Activated naive CD4-positive, alpha-beta T cell treated with anti-CD3 and anti-CD28 coated beads, Interleukin-2, amount 10 ng/mL, durations not matched to agents 7 days and 5 days (primary cell): Measurements from ENCODE around the gene PPP1R18.

Experiments used
- CTCF ChIA-PET: fragments of 350-600 bp; sonication (Branson Sonifier 250); formaldehyde crosslinking; loops from one replicate; lab custom pipeline; 2021; ENCODE audit warnings: antibody characterized with exemption; lab: Charles Lee
- DNase-seq: peaks from one replicate; pipeline ENCODE4 v3.0.0-alpha.2; 2020
- H3K27ac Mint-ChIP-seq: one replicate; pipeline ENCODE4 v1.8.0; 2021; ENCODE audit warnings: mild to moderate bottlenecking, moderate library complexity, mixed read lengths
- H3K27me3 Mint-ChIP-seq: one replicate; pipeline ENCODE4 v1.8.0; 2021; ENCODE audit warnings: mild to moderate bottlenecking, mixed read lengths
- H3K36me3 Mint-ChIP-seq: one replicate; pipeline ENCODE4 v1.8.0; 2021; ENCODE audit warnings: mixed read lengths
- H3K4me1 Mint-ChIP-seq: one replicate; pipeline ENCODE4 v1.8.0; 2021; ENCODE audit warnings: mixed read lengths
- H3K4me3 Mint-ChIP-seq: one replicate; pipeline ENCODE4 v1.8.0; 2021; ENCODE audit warnings: mild to moderate bottlenecking, moderate library complexity, mixed read lengths
- H3K9me3 Mint-ChIP-seq: one replicate; pipeline ENCODE4 v1.8.0; 2021; ENCODE audit warnings: mixed read lengths

The PPP1R18 gene

DNA sequence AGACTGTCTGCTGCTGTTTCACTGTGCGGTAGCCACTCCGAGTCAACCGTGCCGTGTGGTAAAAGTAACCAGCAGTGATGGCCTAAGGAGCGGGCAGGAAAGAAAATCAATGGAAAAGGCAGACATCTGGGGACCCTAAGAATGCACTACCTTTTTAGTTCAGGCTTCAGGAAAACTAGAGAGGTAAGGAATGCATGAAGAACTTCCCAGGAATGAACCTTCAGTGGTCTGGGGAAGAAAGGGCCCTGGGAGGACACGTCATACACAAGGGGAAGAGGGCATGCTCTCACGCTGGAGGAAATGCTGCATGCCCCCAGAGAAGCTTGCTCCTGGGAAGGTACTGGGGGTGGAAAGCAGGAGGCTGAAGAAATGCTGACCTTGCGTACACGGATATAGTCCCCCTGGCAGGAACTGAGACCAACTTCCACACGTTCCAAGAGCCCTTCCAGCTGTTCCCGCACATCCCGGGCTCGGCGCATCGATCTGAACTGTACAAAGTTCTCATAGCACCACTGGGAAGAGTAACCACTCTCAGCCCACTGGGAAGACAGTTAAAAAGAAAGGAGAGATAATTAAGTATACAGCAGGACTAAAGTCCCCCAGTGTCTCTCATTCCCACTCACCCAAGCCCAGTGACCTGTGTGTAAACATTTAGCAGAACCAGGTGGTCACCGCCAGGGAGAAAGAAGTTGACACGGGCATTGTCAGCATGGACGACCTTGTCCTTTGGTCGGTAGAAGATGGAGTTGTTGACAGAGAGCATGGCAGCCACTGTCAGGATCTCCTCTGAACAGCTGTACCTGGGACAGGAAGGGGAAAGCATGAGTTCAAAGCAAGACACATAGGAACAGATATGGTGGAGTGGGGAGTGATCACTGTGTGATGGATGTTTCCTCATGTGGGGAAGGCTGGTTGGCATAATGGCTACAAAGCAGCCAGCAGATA lies 31.4 kb downstream of the PPP1R18 start:
- DNase-seq, result no peak
- Mint-ChIP-seq H3K27ac (no peak overlapping the region), H3K9me3 (no peaks in the 10 kb centered on the region), H3K36me3 (peaks cover 64% of the 10 kb centered on the region), H3K4me1 (no peaks in the 10 kb centered on the region), H3K27me3 (no peaks in the 10 kb centered on the region), H3K4me3 (no peak overlapping the region)
- CTCF ChIA-PET, result no interaction called here

DNA sequence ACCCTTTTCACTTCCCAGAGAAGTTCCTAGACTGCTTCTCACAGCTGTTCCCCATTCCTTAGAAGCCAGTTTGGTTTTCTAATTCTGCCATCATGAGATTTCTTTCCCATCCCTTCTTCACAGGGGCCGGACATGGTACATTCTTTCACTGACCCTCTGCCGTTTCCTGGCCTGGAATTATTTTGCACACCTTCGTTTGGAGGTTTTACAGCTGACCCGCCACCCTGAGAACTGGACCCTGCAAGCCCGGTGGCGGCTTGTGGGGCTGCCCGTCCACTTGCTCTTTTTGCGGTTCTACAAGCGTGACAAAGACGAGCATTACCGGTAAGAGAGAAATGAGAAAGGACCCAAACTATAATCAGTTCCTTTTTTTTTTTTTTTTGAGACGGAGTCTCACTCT lies 35.3 kb downstream of the PPP1R18 start:
- peaks cover 41% of the 10 kb centered on the region for H3K36me3 Mint-ChIP-seq
- H3K4me3 Mint-ChIP-seq, result no peak overlapping the region
- H3K9me3 Mint-ChIP-seq, result no peaks in the 10 kb centered on the region
- CTCF ChIA-PET, result interaction anchor here (0.6 to 1.1 kb wide), 3 partner anchors 28 to 109 kb away, joined by 3 to 4 read pairs (median 3); no protein-coding TSS in a partner anchor
- peaks cover 24% of the 10 kb centered on the region for H3K4me1 Mint-ChIP-seq
- DNase-seq, result no peak
- H3K27me3 Mint-ChIP-seq, result no peaks in the 10 kb centered on the region
- H3K27ac Mint-ChIP-seq, result no peak overlapping the region

DNA sequence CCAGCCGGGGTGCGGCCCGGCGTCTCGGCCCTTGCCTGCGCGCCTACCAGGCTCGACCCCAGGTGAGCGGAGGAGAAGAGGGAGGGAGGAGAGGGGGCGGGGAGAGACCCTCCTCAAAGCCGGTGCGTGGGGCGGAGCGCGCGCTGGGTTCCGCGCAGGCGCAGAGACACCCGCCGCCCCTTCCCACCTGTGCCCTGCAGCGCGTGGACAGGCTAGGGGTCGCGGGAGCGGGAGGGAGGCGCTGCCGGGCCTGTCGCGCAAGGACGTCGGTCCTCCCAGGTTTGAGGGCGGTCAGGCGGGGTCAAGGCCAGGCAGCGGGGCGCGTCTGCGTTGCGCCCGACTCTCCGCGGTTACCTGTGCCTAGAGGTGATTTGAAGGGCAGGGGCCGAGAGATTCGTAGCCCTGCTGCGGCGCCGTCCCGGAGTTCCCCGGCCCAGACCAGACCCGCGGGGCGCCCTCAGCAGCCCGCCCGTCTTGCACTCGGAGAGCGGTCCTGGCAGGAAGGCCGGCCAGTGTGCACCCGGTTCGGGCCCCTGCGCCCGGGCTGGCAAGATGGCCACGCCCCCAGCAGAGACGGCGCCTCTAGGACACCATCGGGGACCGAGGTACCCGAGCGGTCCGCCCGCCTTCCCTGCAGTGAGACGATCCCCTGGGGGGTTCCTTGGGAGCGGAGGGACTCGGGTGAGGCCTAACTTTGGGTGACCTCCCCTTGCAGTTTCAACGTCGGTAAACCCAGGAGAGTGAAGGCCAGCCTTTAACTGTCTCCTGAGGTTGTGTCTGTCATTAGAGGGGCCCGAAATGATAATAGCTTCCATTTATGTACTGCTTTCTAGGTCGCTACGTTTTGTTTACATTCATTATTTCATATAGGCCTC lies 39.0 kb downstream of the PPP1R18 start:
- no peaks in the 10 kb centered on the region for H3K27me3 Mint-ChIP-seq
- no peaks in the 10 kb centered on the region for H3K9me3 Mint-ChIP-seq
- peaks cover 39% of the 10 kb centered on the region for H3K4me1 Mint-ChIP-seq
- CTCF ChIA-PET, result interaction anchor here (1.0 to 1.2 kb wide), 2 partner anchors 25 to 76 kb away, joined by 3 to 4 read pairs; partner anchors contain the start of gene DHX16
- H3K27ac Mint-ChIP-seq, result peak overlapping the region; percentile 92
- H3K36me3 Mint-ChIP-seq, result peaks cover 24% of the 10 kb centered on the region
- H3K4me3 Mint-ChIP-seq, result peak overlapping the region; percentile 86
- DNase-seq, result peak; percentile 83

- Mint-ChIP-seq H3K27ac (peak within 1 kb of the TSS; percentile 92), H3K9me3 (no peaks in the 10 kb centered on the region), H3K4me3 (peak within 1 kb of the TSS; percentile 86), H3K36me3 (peaks cover 17% of the 10 kb centered on the region), H3K27me3 (no peaks in the 10 kb centered on the region), H3K4me1 (peaks cover 42% of the 10 kb centered on the region)
- CTCF ChIA-PET, result interaction anchor here (1.2 kb wide), 1 partner anchor 75 kb away, joined by 3 read pairs; no protein-coding TSS in a partner anchor
- DNase-seq, result peak; percentile 95
Observed at GRCh38 chr6:30646450-30647241, 39.8 kb downstream of the PPP1R18 start, which contains the start of gene C6orf136. TSS of gene C6orf136 (plus strand) at chr6:30647133. CDS start at chr6:30647232, 99 bp downstream.

GRCh38 chr6:30645989-30646388 lies 40.5 kb downstream of the PPP1R18 start:
- Mint-ChIP-seq H3K36me3 (peaks cover 15% of the 10 kb centered on the region), H3K27ac (no peak overlapping the region), H3K4me3 (peak overlapping the region; percentile 86), H3K9me3 (no peaks in the 10 kb centered on the region), H3K27me3 (no peaks in the 10 kb centered on the region), H3K4me1 (peaks cover 48% of the 10 kb centered on the region)
- DNase-seq, result no peak
- CTCF ChIA-PET, result interaction anchor here (1.1 to 1.2 kb wide), 2 partner anchors 11 to 76 kb away, joined by 3 read pairs; no protein-coding TSS in a partner anchor

GRCh38 chr6:30644769-30645168 lies 41.7 kb downstream of the PPP1R18 start:
- no peak for DNase-seq
- CTCF ChIA-PET, result interaction anchor here (1.0 to 1.1 kb wide), 3 partner anchors 10 to 161 kb away, joined by 3 read pairs; no protein-coding TSS in a partner anchor
- no peak overlapping the region for H3K4me3 Mint-ChIP-seq
- H3K27ac Mint-ChIP-seq, result no peak overlapping the region
- no peaks in the 10 kb centered on the region for H3K9me3 Mint-ChIP-seq
- no peaks in the 10 kb centered on the region for H3K27me3 Mint-ChIP-seq
- H3K36me3 Mint-ChIP-seq, result peaks cover 12% of the 10 kb centered on the region
- H3K4me1 Mint-ChIP-seq, result peaks cover 56% of the 10 kb centered on the region

DNA sequence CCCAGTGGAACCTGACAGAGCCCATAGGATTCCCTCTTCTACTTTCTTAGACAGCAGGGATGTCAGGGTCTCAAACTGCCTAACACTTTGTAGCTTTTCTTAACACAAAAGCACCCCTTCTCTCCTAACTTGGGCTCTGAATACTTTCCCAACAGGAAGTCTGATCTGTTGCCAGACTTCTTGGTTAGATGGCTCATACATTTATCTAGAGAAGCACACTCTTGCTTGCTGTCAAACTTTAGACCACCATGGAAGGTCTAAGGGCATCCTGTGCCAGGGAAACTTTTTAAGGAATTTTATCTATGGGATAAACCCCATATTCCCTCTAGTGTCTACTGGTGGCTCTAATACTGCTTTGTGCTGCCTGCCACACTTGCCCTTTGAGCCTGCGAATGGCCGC lies 42.8 kb downstream of the PPP1R18 start:
- H3K4me3 Mint-ChIP-seq, result no peak overlapping the region
- CTCF ChIA-PET, result interaction anchor here (1.1 kb wide), 1 partner anchor 160 kb away, joined by 3 read pairs; no protein-coding TSS in a partner anchor
- H3K27me3 Mint-ChIP-seq, result no peaks in the 10 kb centered on the region
- no peak overlapping the region for H3K27ac Mint-ChIP-seq
- peaks cover 10% of the 10 kb centered on the region for H3K36me3 Mint-ChIP-seq
- DNase-seq, result no peak
- peaks cover 49% of the 10 kb centered on the region for H3K4me1 Mint-ChIP-seq
- H3K9me3 Mint-ChIP-seq, result no peaks in the 10 kb centered on the region

DNA sequence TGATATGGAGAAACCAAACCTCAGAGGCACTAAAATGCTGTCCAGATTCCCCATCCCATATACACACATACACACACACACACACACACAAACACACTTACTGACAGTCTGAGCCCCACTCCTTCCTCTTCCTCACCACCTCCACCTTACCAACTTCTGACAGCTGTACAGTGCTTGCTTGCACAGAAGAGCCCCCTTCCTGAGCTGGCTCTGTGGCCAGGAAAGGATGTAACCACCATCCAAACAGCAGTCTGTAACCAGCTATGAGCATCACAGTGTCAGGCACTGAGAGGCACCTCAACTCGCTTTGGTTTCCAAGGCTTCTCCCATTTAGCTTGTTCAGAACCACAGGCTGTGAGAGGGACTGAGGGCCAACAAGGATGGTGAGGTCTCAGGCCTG lies 45.4 kb downstream of the PPP1R18 start:
- Mint-ChIP-seq H3K36me3 (peaks cover 10% of the 10 kb centered on the region), H3K4me1 (peaks cover 32% of the 10 kb centered on the region), H3K9me3 (no peaks in the 10 kb centered on the region), H3K27me3 (no peaks in the 10 kb centered on the region), H3K27ac (no peak overlapping the region), H3K4me3 (no peak overlapping the region)
- CTCF ChIA-PET, result interaction anchor here (1.0 to 2.4 kb wide), 5 partner anchors 11 to 89 kb away, joined by 3 to 6 read pairs (median 4); partner anchors contain the start of genes MRPS18B and PPP1R10
- peak; percentile 22 for DNase-seq

DNA sequence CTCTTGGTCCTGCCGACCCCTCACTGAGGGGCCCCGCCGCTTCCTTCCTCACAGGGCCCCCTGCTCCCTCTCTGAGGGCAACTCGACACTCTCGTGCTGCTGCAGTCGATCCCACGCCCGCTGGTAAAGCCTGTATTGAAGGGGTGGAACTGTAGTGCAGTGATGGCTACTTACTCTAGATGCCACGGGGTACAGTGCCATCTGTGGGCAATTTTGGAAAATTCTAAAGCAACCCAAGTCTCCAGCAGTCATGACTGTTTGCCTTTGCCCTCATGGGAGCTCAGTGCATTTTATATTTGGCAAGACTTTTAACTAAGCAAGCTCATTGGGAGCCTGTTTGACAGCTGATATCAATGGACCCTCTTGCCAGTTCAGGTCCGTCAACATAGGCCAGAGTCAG lies 46.0 kb downstream of the PPP1R18 start:
- DNase-seq, result peak; percentile 25
- peaks cover 27% of the 10 kb centered on the region for H3K4me1 Mint-ChIP-seq
- no peak overlapping the region for H3K27ac Mint-ChIP-seq

DNA sequence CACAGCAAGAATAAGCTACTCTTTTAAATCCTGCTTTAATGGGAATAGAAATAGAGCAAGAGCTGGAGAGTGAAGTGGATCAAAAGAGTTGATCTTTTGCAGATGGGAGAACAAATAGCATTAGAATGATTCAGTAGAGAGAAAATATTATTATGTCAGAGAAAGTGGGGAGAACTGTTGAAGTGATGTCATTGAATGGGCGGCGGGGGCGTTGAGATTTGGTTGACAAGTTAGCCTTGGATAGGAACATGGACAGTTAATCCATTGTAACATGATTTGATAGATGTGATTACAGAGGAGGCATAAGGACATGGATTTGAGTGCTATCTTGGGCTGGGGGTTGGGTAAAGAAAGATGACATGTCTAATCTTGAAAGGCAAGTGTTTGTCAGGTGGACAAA lies 50.6 kb downstream of the PPP1R18 start:
- DNase-seq, result no peak
- Mint-ChIP-seq H3K36me3 (peaks cover 12% of the 10 kb centered on the region), H3K9me3 (no peaks in the 10 kb centered on the region), H3K4me3 (no peak overlapping the region), H3K27me3 (no peaks in the 10 kb centered on the region), H3K27ac (no peak overlapping the region), H3K4me1 (peaks cover 7% of the 10 kb centered on the region)
- CTCF ChIA-PET, result interaction anchor here (1.0 kb wide), 1 partner anchor 10 kb away, joined by 3 read pairs; no protein-coding TSS in a partner anchor

More for the DNA sequence above, 46.0 kb downstream of the PPP1R18 start:
- H3K4me3 Mint-ChIP-seq, result no peak overlapping the region
- H3K9me3 Mint-ChIP-seq, result no peaks in the 10 kb centered on the region
- no peaks in the 10 kb centered on the region for H3K27me3 Mint-ChIP-seq
- CTCF ChIA-PET, result interaction anchor here (0.6 to 2.4 kb wide), 6 partner anchors 23 to 104 kb away, joined by 3 to 6 read pairs (median 4); partner anchors contain the start of genes IER3, MRPS18B and PPP1R10
- H3K36me3 Mint-ChIP-seq, result peaks cover 10% of the 10 kb centered on the region

DNA sequence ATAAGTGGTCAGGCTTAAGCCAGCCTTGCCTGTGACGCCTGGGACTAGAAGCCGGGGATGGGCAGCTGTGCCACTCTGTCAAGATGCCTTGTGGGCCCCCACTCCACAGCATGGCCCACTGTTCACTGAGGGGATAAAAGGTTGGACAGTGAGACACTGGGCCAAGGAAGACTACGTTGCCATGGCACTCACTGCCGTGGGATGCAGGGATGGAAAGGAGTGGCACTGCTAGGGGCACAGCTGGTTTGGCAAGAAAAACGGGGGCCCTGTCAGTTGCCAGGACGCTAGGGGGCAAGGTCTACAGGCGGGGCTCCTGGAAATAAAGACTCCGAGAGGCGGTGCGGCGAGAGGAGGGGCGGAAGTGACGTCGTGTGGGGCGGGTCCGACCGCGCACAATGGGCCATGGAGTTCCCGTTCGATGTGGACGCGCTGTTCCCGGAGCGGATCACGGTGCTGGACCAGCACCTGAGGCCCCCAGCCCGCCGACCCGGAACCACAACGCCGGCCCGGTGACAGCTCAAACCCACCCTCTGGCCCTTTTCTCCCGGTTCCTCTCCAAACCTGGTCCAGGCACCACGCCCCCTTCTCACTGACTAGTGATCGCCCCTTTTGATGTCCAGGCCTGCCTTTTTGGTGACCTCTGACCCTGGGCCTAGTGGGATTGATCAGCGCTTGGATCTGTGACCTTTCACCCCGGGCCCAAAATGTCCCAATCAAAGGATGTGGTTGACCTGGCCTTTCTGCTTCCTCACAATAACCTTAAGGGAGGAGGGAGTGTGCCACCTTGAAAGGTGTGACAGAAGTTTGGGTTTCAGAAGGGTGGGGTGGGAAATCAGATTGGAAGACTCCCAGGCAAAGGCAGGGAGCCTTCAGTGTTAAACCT lies 59.7 kb downstream of the PPP1R18 start, which contains the start of gene ATAT1:
ATAT1 (plus strand) TSS at position 391 of the 883 bp plus-strand sequence.
- CTCF ChIA-PET, result interaction anchor here (0.9 to 1.4 kb wide), 3 partner anchors 14 to 145 kb away, joined by 3 to 4 read pairs (median 3); no protein-coding TSS in a partner anchor
- no peaks in the 10 kb centered on the region for H3K9me3 Mint-ChIP-seq
- H3K4me1 Mint-ChIP-seq, result peaks cover 31% of the 10 kb centered on the region
- peak; percentile 94 for DNase-seq
- H3K27ac Mint-ChIP-seq, result peak within 1 kb of the TSS; percentile 97
- peaks cover 42% of the 10 kb centered on the region for H3K36me3 Mint-ChIP-seq
- H3K27me3 Mint-ChIP-seq, result no peaks in the 10 kb centered on the region
- H3K4me3 Mint-ChIP-seq, result peak within 1 kb of the TSS; percentile 90
